GM21825 (cell line): ENCODE data around the gene RAB3GAP2.
"Not testable (repeated sequence)": the region's sequence is repeated elsewhere in the genome, so short reads cannot be mapped to it uniquely, and the experiment has no call there.

Experiments
- ATAC-seq: cut with Tn5 transposase; IDR thresholded peaks from one replicate; pipeline ENCODE4 v1.9.1; 2021; ENCODE audit warnings: mild to moderate bottlenecking, moderate library complexity; ENCODE audit not compliant: unreplicated experiment

Gene RAB3GAP2, protein sequence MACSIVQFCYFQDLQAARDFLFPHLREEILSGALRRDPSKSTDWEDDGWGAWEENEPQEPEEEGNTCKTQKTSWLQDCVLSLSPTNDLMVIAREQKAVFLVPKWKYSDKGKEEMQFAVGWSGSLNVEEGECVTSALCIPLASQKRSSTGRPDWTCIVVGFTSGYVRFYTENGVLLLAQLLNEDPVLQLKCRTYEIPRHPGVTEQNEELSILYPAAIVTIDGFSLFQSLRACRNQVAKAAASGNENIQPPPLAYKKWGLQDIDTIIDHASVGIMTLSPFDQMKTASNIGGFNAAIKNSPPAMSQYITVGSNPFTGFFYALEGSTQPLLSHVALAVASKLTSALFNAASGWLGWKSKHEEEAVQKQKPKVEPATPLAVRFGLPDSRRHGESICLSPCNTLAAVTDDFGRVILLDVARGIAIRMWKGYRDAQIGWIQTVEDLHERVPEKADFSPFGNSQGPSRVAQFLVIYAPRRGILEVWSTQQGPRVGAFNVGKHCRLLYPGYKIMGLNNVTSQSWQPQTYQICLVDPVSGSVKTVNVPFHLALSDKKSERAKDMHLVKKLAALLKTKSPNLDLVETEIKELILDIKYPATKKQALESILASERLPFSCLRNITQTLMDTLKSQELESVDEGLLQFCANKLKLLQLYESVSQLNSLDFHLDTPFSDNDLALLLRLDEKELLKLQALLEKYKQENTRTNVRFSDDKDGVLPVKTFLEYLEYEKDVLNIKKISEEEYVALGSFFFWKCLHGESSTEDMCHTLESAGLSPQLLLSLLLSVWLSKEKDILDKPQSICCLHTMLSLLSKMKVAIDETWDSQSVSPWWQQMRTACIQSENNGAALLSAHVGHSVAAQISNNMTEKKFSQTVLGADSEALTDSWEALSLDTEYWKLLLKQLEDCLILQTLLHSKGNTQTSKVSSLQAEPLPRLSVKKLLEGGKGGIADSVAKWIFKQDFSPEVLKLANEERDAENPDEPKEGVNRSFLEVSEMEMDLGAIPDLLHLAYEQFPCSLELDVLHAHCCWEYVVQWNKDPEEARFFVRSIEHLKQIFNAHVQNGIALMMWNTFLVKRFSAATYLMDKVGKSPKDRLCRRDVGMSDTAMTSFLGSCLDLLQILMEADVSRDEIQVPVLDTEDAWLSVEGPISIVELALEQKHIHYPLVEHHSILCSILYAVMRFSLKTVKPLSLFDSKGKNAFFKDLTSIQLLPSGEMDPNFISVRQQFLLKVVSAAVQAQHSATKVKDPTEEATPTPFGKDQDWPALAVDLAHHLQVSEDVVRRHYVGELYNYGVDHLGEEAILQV (N-terminal part only)

DNA sequence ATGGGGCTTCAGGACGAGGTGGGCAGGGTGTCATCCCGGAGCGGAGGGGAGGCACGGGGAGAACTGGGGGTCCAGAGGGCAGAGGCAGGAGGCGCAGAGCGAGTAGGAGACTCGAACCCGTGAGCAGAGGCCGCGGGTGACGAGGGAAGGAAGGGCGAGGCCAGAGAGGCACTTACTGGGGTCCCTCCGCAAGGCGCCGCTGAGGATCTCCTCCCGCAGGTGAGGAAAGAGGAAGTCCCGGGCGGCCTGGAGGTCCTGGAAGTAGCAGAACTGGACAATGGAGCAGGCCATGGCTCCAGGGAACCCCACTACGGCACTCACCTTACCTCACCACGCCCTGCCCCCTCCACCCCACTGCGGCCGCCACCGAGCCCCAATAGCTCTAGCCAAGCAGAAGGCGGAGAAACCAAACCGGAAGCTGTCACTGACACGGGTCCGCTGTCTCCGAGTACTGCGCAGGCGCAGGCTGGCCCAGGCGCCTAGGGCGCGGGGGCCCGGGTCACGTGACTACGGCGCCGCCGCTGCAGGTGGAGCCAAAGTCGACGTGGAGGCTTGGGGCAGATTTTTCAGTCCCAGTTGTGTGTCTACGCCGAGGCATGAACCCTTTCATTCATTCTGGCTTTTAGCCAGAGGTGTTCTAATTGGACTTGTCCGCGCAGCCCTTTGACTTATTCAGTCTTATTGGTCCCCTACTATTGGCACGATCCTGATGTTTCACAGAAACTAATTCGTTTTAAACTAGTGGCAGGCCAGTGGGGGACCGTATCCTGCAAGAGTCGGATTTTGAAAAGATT, at the start of gene RAB3GAP2:
Gene RAB3GAP2 (minus strand): TSS at position 407 of the 794 bp plus-strand sequence. CDS start 116 bp downstream, at position 291.
- peak; percentile 97 for ATAC-seq

- ATAC-seq, result no peak
These were observed 49.5 kb upstream of the RAB3GAP2 start for GRCh38 chr1:220321758-220322157.

DNA sequence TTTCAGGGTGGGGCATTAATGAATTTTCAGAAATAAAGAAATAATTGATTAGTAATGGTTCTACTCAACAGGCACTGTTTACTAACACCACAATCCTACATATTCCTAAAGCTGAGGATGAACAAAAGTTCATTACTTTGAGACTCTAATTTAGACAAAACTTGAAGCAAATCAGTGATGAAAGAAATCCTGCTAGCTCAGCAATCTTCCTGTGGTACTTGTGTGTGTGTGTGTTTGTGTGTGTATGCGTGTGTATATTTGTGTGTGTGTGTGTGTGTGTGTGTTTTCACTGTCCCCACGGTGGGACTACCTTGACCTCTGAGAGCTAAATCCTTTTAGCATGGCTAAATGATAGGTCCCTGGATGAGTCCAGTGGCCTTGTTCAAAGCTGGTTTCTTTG, 48.5 kb upstream of the RAB3GAP2 start:
- no peak for ATAC-seq

DNA sequence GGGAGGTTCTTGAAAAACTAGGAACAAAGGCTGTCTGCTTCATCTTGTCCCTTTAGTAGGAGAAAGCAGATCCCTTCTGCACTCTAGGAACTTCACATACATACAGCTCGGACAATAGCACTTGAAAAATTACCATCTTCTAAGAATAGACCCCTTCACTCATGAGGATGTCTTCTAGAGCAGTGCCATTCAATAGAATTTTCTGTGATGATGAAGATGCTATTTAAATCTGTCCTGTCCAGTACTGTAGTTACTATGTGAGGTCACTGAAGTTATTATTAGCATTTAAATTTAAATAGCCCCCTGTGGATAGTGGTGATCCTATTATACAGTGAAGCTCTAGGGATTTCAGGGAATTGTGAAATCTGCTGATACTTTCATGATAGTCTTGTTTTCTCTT, 46.4 kb upstream of the RAB3GAP2 start:
- ATAC-seq, result no peak

DNA sequence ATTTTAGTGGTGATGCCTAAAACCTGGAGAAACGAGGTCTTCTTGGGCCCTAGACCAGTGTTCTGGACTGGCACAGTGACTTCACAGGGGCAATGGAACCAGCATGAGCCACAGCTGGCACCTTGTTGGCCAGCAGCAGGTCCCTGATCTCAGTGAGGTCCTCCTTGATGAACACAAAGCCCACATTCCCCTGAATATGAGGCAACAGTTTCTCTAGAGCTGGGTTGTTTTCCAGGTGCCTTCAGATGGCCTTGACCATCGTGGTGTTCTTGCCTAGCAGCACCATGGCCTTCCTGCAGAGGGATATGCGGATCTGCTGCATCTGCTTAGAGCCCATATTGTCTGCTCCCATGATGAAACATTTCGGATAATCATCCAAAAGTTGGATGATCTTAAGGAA, 44.9 kb upstream of the RAB3GAP2 start:
- ATAC-seq, result no peak

DNA sequence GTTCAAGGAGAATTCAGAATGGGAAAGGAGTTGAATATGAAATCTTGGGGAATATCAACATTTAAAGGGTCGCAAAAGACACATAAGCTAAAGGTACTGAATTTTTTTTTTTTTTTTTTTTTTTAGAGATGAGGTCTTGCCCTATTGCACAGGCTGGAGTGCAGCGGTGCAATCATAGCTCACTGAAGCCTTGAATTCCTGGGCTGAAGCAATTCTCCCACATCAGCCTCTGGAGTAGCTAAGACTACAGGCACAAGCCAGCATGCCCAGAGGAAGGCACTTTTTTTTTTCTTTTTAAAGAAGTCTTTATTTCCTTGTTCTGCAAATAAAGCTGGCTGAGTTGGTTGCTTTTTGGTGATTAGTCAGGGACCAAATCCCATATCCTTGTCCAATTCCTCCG, 44.1 kb upstream of the RAB3GAP2 start:
- no peak for ATAC-seq

DNA sequence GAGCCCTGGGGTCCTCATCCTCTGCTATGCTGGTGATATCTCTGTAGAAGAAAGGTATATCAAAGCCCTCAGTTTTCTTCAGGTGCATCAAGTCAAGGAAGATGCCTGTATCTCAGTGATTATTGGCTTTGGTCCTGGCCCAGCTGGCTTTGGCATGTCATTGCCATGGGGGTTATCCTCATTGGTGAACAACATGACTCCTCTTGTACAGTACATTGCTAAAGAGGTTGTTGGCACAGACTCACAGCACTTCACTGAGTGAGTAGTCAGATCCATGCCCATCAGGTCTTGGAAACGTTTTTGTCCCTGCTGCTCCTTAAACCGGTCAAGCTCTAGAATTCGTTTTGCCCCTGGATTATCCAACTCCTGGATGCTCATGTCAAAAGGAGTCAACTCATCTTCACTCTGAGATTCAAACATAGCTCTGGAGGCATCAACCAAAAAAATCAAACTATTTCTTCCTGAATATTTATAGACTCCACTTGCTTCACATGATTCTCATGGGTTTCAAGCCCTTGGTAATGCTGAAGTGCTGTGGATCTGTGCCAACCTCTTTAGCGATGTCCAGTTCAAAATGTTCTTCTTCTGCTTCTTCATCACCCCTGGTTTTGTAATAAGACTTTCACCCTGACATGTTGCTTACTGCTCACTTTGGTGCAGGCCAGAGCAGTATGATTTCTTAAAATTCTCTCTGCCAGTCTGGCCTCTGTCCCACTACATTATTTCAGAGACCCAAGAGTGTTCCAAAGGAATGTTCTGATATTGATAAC, 43.0 kb upstream of the RAB3GAP2 start:
- no peak for ATAC-seq

GRCh38 chr1:220313576-220313975, 41.3 kb upstream of the RAB3GAP2 start:
- no peak for ATAC-seq

DNA sequence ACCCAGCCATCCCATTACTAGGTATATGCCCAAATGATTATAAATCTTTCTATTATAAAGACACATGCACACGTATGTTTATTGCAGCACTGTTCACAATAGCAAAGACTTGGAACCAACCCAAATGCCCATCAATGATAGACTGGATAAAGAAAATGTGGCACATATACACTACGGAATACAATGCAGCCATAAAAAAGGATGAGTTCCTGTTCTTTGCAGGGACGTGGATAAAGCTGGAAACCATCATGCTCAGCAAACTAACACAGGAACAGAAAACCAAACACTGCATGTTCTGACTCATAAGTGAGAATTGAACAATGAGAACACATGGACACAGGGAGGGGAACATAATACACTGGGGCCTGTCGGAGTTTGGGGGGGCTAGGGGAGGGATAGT, 37.9 kb upstream of the RAB3GAP2 start:
- ATAC-seq, result not testable (repeated sequence)

GRCh38 chr1:220307607-220308006, 35.4 kb upstream of the RAB3GAP2 start:
- ATAC-seq, result no peak

GRCh38 chr1:220306339-220306738, 34.1 kb upstream of the RAB3GAP2 start:
- no peak for ATAC-seq

- no peak for ATAC-seq
These were observed 31.6 kb upstream of the RAB3GAP2 start for GRCh38 chr1:220303871-220304270.

- ATAC-seq, result no peak
These were observed 29.4 kb upstream of the RAB3GAP2 start for GRCh38 chr1:220301630-220302029.

DNA sequence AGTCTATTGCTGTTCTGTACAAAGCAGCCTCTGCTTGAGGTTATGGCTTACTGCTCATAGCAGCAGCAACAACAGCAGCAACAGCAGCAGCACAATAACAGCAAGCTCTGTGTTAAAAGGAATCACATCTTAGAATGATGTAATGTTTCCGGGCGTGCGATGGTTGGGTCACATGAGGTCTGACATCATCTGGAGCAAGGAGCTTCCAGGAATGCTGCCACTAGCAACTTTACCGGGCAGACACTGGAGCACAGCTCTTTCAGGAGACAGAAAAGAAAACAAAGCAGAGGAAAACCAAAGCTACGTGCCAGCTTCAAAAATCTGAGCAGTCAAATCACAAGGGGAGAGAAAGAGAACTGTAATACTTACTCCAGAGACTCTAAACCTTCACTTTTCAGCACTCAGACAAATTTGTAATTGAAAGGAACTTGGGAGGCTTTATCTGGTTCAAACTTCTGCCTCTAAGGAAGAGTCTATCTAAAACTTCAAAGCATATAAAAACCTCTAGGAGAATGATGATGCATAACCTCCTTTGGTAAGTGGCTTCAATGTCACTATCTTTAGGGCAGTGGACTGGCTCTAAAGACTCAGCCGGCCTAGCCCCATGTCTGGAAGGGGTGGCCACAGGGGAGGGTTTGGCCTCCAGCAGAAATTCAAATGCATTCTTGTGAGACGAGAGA, 28.3 kb upstream of the RAB3GAP2 start:
- ATAC-seq, result no peak

GRCh38 chr1:220299337-220299736, 27.1 kb upstream of the RAB3GAP2 start:
- no peak for ATAC-seq

- ATAC-seq, result no peak
These were observed 26.4 kb upstream of the RAB3GAP2 start for GRCh38 chr1:220298470-220299205.

DNA sequence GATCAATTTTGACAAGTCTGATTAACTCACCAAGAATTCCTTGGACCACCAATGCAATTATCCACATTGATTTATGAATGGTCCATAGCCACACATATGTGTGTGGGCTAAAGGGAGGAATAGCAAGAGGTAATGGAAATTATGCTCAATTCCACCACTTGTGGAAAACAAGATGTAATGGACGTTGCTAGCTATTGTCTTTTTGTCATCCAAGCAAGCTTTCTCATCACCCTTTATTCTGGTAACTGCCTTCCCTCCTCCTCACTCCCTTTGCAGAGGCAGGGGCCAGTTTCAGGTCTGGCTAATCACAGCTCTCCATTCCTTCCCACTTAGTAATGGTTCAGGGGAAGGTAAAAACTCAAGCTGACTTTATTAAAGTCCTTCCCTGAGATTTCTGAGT, 24.7 kb upstream of the RAB3GAP2 start:
- no peak for ATAC-seq

DNA sequence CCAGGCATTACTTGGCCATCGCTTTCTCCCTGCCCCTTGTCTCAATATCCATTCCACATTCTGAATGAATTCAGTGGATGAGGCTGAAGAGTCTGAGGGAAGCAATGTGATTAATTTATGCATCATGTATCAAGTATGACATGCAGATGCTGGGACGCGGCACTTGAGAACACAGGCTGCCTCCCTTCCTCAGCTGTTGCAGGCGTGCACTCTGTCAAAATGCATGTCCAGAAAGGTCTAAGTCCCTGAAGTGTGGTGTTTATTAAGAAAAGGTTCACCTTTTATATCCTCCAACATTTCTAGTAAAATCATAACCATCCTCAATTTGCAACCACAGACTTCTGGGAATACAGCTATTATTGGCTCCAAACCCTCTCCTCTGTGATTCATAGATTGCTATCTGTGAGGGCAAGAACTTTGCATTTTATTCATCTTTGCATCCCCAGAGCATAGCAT, 22.6 kb upstream of the RAB3GAP2 start:
- no peak for ATAC-seq
